AG10803 (cell line): ENCODE measurements around the gene SULT1C3.

Experiments used
- DNase-seq: peaks from one replicate; pipeline ENCODE4 v3.0.0; 2010; ENCODE audit warnings: low read depth
- H3K4me3 ChIP-seq: 2 replicates; pipeline ENCODE4 v1.5.1; 2011; ENCODE audit warnings: mild to moderate bottlenecking, low read length, control low read depth
- TF ChIP-seq, protein P1 (sequence below): conservative IDR thresholded peaks from 2 replicates; pipeline ENCODE4 v1.5.1; 2011; ENCODE audit warnings: mild to moderate bottlenecking, low read length, control low read depth, inconsistent platforms

Gene SULT1C3

DNA sequence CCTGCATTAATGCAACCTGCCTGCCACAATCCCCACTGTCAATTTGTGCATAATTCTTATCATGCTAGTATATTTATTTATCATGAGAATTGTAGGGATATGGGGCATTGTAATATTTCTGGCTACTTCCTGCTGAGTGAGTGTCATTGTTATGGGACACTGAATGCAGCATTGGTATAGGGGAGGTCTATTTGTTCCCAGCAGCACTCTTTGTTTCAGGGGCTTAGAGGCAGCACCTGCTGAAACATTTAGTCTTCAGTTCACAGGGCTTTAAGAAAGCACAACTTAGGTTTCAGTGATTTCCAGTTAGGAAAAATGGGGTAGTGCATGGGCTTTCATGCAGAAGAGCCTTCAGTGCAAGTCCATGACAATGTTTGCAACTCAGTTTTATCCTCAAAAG lies 23.6 kb downstream of the SULT1C3 start:
- no peak overlapping the region for H3K4me3 ChIP-seq
- DNase-seq = no peak
- TF ChIP-seq, protein P1, sequence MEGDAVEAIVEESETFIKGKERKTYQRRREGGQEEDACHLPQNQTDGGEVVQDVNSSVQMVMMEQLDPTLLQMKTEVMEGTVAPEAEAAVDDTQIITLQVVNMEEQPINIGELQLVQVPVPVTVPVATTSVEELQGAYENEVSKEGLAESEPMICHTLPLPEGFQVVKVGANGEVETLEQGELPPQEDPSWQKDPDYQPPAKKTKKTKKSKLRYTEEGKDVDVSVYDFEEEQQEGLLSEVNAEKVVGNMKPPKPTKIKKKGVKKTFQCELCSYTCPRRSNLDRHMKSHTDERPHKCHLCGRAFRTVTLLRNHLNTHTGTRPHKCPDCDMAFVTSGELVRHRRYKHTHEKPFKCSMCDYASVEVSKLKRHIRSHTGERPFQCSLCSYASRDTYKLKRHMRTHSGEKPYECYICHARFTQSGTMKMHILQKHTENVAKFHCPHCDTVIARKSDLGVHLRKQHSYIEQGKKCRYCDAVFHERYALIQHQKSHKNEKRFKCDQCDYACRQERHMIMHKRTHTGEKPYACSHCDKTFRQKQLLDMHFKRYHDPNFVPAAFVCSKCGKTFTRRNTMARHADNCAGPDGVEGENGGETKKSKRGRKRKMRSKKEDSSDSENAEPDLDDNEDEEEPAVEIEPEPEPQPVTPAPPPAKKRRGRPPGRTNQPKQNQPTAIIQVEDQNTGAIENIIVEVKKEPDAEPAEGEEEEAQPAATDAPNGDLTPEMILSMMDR = no peak

DNA sequence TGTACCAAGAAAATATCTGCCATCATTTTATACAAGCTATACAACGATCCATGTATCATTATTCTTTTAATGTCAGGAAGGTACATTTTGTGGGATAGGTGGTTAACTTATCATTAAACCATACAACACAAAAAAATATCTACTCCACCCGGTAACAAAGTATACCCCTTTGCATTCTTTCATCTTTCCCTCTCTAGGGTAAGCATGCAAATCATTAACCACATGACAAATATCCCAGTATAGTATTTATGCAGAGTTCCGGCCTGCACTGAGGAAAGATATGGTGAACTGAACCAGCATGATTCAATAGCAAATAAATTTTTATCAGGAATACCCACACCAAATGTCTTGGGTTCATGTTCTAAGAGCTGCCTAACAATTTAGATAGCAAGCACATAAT lies 26.4 kb downstream of the SULT1C3 start:
- no peak for DNase-seq
- TF ChIP-seq, protein P1 = no peak
- no peak overlapping the region for H3K4me3 ChIP-seq

DNA sequence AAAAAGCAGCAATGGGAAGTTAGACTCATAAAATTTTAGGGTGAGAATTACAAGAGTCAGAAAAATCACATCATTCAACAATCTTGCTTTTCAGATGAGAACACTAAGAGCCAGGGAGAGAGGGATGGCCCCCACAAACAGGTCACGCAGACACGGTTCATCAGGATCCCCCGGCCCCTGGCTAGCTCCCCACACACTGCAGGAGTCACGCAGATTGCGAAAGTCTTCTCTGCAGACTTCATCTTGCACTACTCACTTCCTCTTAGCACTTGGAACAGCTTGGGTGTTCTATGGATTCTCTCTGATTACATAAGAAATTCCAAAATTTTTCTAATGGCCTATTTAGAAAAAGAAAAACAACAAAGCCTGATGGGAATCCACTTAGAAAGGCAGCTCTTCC lies 27.3 kb downstream of the SULT1C3 start:
- DNase-seq = peak; percentile 33
- H3K4me3 ChIP-seq = no peak overlapping the region
- TF ChIP-seq, protein P1 = no peak

DNA sequence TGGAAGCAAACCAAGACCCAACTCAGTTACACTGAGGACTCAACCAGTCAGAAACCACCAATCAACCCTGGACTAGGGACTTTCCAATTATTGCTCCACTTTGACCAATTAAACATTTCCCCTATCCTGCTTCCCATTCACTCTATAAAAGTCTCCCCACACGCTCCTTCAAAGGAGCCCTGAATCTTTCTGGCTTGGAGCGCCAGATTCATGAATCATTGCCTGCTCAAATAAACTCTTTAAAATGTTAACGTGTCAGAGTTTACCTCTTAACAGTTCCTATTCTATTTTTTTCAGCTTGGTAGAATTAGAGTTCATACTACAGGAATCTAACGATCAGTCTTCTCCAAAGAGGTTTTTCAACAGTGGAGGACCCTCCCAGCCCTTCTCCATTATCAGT lies 28.2 kb downstream of the SULT1C3 start:
- DNase-seq = peak; percentile 58
- H3K4me3 ChIP-seq = no peak overlapping the region
- TF ChIP-seq, protein P1 = no peak

DNA sequence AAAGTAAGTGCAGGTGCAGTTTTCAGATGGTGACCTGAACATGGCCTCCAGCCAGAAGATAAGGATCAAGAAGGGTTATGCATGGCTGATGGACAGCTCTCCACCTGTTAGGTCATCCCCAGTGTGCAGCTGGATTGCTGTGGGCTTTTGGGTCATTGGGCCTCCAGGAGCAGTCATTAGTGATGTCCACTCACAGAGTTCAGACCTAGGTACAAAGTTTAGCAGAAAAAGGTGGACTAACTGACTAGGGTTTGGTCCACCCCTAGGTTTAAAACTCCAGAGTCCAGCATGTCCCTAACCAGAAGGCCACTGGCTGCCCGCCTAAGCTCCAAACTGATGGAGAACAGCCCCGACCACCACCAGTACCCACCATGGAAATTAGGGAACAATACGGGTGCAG lies 30.6 kb downstream of the SULT1C3 start:
- DNase-seq = no peak
- TF ChIP-seq, protein P1 = no peak
- no peak overlapping the region for H3K4me3 ChIP-seq

DNA sequence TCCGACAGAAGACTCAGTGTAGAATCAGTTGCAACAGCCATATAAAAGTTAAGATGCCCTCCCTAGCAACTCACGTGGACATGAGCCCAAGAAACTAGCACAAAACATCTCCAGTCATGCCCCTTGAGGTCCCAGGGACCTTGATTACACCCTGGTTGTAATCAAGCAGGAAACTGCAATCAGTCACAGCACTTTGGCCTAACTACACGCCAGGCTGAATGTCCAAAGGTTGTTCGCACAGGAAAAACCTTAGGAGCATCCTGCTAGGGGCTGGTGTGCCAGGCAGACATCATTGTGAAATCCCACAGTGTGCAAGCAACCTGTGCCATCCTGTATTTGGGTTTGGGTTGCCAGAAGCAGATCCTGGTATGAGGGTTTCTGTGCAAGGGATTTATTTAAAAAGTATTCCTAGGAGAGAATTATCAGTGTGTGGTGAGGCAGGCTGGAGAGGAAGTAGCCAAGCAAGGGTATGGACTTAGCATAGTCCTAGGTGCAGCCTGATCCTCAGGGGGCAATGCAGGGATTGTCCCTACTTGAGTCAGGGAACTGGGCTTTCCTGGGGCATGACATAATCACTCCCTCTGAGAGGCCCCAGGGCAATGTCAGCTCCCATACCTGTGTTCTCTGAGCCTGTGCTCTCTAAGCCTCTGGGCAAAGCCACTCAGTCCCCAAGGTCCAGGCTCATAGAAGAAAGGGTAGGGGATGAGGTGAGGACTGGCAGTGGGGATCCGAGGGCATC lies 31.2 kb downstream of the SULT1C3 start:
- TF ChIP-seq, protein P1 = no peak
- DNase-seq = no peak

DNA sequence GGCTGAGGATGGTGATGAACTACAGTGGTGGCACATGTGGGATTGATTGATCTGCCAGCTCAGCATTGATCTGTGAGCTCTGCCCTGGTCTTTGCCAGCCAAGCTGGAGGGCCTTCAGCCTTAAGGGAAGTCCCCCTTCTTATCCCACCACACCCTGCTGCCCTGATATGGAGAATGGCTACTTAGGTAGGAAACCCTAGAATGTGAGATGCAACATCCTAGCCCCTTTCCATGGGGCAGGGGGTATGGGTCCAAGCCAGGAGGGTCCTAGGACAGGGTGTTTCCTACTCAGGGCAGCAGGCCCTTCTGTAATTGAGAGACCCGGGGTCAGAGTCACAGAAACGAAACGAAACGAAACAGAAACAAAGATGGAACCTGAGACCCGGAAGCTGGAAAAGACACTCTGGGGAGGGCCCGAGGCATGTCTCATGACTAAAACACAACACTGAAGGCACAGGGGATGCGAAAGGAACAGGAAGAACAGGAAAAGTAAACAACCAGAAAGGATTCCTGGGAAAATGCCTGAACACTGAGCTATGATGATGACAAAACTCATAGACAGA lies 32.0 kb downstream of the SULT1C3 start:
- no peak overlapping the region for H3K4me3 ChIP-seq
- peak; percentile 25 for DNase-seq

More for the DNA sequence above, 31.2 kb downstream of the SULT1C3 start:
- no peak overlapping the region for H3K4me3 ChIP-seq

More for the DNA sequence above, 32.0 kb downstream of the SULT1C3 start:
- TF ChIP-seq, protein P1 = no peak
